Measurements from ENCODE around the gene TREX2.

The TREX2 gene

DNA sequence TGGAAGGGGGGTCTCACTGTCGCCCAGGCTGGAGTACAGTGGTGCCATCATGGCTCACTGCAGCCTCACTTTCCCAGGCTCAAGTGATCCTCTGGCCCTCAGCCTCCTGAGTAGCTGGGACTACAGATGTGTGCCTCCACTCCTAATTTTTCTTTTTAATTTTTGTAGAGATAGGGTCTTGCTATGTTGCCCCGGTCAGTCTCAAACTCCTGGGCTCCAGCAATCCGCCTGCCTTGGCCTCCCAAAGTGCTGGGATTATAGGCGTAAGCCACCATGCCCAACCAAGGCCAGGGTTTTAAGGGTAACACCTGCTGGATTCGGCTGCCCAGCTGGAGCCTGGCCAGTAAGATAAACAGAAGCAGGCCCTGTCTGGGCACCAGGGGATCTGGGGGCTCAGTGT is 3.4 kb downstream of the TREX2 start:
- no peak for TF ChIP-seq FOXP2 (optimal IDR thresholded peaks at IDR 0.05; ENCODE audit: control extremely low read depth, extremely low read length, insufficient read depth)
- TF ChIP-seq POLR2AphosphoS5 (IDR thresholded peaks at IDR 0.05; ENCODE audit: borderline replicate concordance, low read depth, low read length), result no peak
- no peak for TF ChIP-seq EZH2 (IDR thresholded peaks at IDR 0.05)

DNA sequence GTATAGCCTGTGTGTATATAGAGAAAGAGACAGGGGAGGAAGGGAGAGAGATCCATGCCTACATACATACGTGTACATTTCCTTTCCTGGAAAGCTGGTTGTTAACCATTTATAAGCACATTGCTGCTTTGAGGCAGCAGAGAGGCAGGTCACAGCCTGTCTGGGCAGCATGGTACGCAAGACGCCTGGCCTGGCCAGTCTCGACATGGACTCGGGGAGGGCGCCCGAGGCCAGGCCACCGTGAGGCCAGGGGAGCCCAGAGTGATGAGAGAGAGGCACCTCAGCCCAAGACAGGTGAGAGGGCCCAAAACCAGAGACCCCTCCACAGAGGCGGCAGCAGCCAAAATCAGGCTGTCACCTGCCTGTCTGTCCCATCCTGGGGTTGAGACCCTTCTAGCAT is 3.9 kb downstream of the TREX2 start:
- TF ChIP-seq FOXP2 (optimal IDR thresholded peaks at IDR 0.05; ENCODE audit: control extremely low read depth, extremely low read length, insufficient read depth), result no peak
- no peak for TF ChIP-seq POLR2AphosphoS5 (IDR thresholded peaks at IDR 0.05; ENCODE audit: borderline replicate concordance, low read depth, low read length)
- TF ChIP-seq EZH2 (IDR thresholded peaks at IDR 0.05), result no peak
- Histone ChIP-seq H3K9ac (ENCODE audit: insufficient read length) (no peak overlapping the region), H3K36me3 (ENCODE audit: insufficient read depth, low read length) (no peaks in the 10 kb centered on the region), H3K27ac (no peak overlapping the region), H3K9me3 (ENCODE audit: low read depth, low read length) (no peaks in the 10 kb centered on the region), H3K4me3 (no peak overlapping the region)
- no peak for DNase-seq (ENCODE audit: low read depth, low spot score)

More for the DNA sequence above, 3.4 kb downstream of the TREX2 start:
- no peaks in the 10 kb centered on the region for H3K36me3 ChIP-seq (ENCODE audit: insufficient read depth, low read length)
- H3K4me3 ChIP-seq, result no peak overlapping the region
- H3K27ac ChIP-seq, result no peak overlapping the region
- no peaks in the 10 kb centered on the region for H3K9me3 ChIP-seq (ENCODE audit: low read depth, low read length)
- H3K9ac ChIP-seq (ENCODE audit: insufficient read length), result no peak overlapping the region
- no peak for DNase-seq (ENCODE audit: low read depth, low spot score)

DNA sequence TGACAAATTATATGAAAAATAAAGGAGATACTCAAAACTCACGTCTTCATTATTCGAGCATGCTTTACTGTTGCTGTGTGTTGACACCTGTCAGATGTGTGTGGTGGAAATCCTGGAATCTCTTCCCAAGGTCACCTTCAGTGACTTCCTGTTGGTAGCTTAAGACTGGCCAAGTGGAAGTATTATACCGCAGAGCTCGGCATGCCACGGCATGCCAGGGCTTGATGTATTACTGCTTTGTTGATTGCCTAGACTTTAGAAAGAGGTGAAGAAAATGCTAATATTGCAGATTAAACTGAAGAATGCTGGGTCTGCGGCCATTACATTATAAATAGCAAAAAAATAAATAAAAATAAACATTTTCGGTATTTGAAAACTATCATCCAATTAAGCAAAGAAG is 4.6 kb downstream of the TREX2 start:
- Histone ChIP-seq H3K36me3 (ENCODE audit: insufficient read depth, low read length) (no peaks in the 10 kb centered on the region), H3K9ac (ENCODE audit: insufficient read length) (no peak overlapping the region), H3K27ac (no peak overlapping the region), H3K4me3 (no peak overlapping the region), H3K9me3 (ENCODE audit: low read depth, low read length) (no peaks in the 10 kb centered on the region)
- TF ChIP-seq FOXP2 (optimal IDR thresholded peaks at IDR 0.05; ENCODE audit: control extremely low read depth, extremely low read length, insufficient read depth) (no peak), EZH2 (IDR thresholded peaks at IDR 0.05) (no peak), POLR2AphosphoS5 (IDR thresholded peaks at IDR 0.05; ENCODE audit: borderline replicate concordance, low read depth, low read length) (no peak)
- DNase-seq (ENCODE audit: low read depth, low spot score), result no peak

DNA sequence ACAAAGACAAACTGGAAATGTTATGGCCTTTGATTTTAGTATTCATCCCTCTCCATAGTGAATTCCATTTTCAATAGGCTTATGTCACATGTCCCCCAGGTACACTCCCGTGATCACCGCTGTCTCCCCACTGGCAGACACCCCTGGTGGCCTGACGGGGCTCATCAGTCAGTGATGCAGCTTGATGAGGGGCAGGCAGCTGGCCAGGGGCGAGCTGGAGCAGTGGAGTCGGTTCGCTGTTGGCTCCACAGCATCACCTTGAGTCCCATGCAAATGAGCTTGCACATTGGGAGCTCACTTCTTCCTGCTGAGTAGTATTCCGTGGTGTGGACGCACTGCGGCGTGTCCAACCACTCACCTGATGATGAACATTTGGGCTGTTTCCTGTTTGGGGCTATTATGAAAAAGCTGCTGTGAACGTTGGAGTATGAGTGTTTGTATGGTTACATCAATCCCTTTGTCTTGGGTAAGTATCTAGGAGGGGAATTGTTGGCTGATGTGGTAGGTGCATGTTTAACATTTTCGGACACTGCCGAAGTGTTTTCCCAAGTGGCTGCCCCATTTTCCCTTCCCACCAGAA is 5.2 kb downstream of the TREX2 start:
- H3K4me3 ChIP-seq, result no peak overlapping the region
- no peak for DNase-seq (ENCODE audit: low read depth, low spot score)
- H3K36me3 ChIP-seq (ENCODE audit: insufficient read depth, low read length), result no peaks in the 10 kb centered on the region
- no peaks in the 10 kb centered on the region for H3K9me3 ChIP-seq (ENCODE audit: low read depth, low read length)
- no peak for TF ChIP-seq FOXP2 (optimal IDR thresholded peaks at IDR 0.05; ENCODE audit: control extremely low read depth, extremely low read length, insufficient read depth)
- no peak for TF ChIP-seq EZH2 (IDR thresholded peaks at IDR 0.05)
- TF ChIP-seq POLR2AphosphoS5 (IDR thresholded peaks at IDR 0.05; ENCODE audit: borderline replicate concordance, low read depth, low read length), result no peak
- no peak overlapping the region for H3K27ac ChIP-seq
- no peak overlapping the region for H3K9ac ChIP-seq (ENCODE audit: insufficient read length)

DNA sequence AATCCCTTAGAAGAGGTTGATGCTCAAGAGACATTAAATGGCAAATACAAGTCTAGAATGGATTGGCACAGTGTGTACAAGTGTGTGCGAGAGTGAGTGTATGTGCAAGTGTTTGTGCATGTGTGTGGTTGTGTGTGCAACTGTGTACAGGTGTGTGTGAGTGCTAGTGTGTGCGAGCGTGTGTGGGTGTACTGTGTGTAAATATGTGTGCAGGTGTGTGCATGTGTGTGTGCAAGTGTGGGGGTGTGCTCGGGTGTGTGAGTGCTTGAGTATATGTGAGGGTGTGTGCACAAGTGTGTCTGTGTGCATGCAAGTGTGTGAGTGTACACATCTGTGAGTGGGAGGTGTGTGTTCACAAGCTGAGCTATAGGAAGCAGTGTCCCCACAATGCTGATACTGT is 5.9 kb downstream of the TREX2 start:
- DNase-seq (ENCODE audit: low read depth, low spot score), result no peak
- H3K36me3 ChIP-seq (ENCODE audit: insufficient read depth, low read length), result no peaks in the 10 kb centered on the region
- H3K9ac ChIP-seq (ENCODE audit: insufficient read length), result no peak overlapping the region
- H3K4me3 ChIP-seq, result no peak overlapping the region
- H3K27ac ChIP-seq, result no peak overlapping the region
- H3K9me3 ChIP-seq (ENCODE audit: low read depth, low read length), result no peaks in the 10 kb centered on the region
- TF ChIP-seq FOXP2 (optimal IDR thresholded peaks at IDR 0.05; ENCODE audit: control extremely low read depth, extremely low read length, insufficient read depth), result no peak
- no peak for TF ChIP-seq EZH2 (IDR thresholded peaks at IDR 0.05)
- TF ChIP-seq POLR2AphosphoS5 (IDR thresholded peaks at IDR 0.05; ENCODE audit: borderline replicate concordance, low read depth, low read length), result no peak

GRCh38 chrX:153438532-153438931 is 7.3 kb downstream of the TREX2 start:
- no peak for TF ChIP-seq POLR2AphosphoS5 (IDR thresholded peaks at IDR 0.05; ENCODE audit: borderline replicate concordance, low read depth, low read length)
- TF ChIP-seq EZH2 (IDR thresholded peaks at IDR 0.05), result no peak
- no peak for TF ChIP-seq FOXP2 (optimal IDR thresholded peaks at IDR 0.05; ENCODE audit: control extremely low read depth, extremely low read length, insufficient read depth)
- Histone ChIP-seq H3K4me3 (no peak overlapping the region), H3K9me3 (ENCODE audit: low read depth, low read length) (no peaks in the 10 kb centered on the region), H3K36me3 (ENCODE audit: insufficient read depth, low read length) (no peaks in the 10 kb centered on the region), H3K27ac (no peak overlapping the region), H3K9ac (ENCODE audit: insufficient read length) (no peak overlapping the region)
- no peak for DNase-seq (ENCODE audit: low read depth, low spot score)

DNA sequence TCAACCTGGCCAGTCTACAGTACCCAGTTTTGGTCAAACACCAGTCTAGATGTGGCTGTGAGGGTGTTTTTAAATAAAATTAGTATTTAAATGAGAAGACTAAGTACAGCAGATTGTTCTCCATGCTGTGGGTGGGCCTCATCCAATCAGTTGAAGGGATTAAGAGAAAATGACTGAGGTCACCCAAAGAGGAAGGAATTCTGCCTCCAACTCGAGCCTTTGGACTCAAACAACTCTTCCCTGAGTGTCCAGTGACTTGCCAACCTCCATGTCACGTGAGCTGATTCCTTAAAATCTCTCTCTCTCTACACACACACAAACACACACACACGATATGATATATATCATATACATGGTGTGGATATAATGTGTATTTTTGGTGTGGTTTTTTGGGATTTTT is 10.0 kb downstream of the TREX2 start:
- no peak overlapping the region for H3K4me3 ChIP-seq
- no peak for TF ChIP-seq EZH2 (IDR thresholded peaks at IDR 0.05)
- no peak for TF ChIP-seq FOXP2 (optimal IDR thresholded peaks at IDR 0.05; ENCODE audit: control extremely low read depth, extremely low read length, insufficient read depth)
- TF ChIP-seq POLR2AphosphoS5 (IDR thresholded peaks at IDR 0.05; ENCODE audit: borderline replicate concordance, low read depth, low read length), result no peak
- no peak for DNase-seq (ENCODE audit: low read depth, low spot score)

DNA sequence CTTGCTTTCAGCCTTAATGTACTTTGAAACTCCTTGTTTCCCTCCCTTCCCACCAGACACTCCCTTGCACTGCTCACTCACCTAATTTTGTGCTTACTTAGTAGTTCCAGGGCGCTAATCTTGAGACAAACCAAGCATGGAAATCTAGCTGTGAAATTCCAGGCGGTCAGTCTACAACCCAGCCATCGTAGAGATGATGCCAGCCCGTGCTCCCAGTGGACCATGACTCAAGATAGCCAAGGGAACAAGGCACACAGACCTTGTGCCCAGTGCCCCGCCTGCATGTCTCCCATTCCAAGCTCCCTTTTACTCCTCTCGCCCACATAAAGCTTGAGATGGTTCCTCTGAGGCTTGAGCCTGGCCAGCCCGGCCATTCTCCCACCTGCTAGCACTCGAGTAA is 11.1 kb downstream of the TREX2 start:
- no peak for TF ChIP-seq FOXP2 (optimal IDR thresholded peaks at IDR 0.05; ENCODE audit: control extremely low read depth, extremely low read length, insufficient read depth)
- Histone ChIP-seq H3K4me3 (no peak overlapping the region), H3K36me3 (ENCODE audit: insufficient read depth, low read length) (no peaks in the 10 kb centered on the region), H3K9me3 (ENCODE audit: low read depth, low read length) (no peaks in the 10 kb centered on the region), H3K27ac (no peak overlapping the region), H3K9ac (ENCODE audit: insufficient read length) (no peak overlapping the region)
- DNase-seq (ENCODE audit: low read depth, low spot score), result no peak

More for the DNA sequence above, 10.0 kb downstream of the TREX2 start:
- no peaks in the 10 kb centered on the region for H3K36me3 ChIP-seq (ENCODE audit: insufficient read depth, low read length)
- no peak overlapping the region for H3K27ac ChIP-seq
- H3K9ac ChIP-seq (ENCODE audit: insufficient read length), result no peak overlapping the region
- no peaks in the 10 kb centered on the region for H3K9me3 ChIP-seq (ENCODE audit: low read depth, low read length)

GRCh38 chrX:153433781-153434285 is 12.0 kb downstream of the TREX2 start:
- no peak overlapping the region for H3K27ac ChIP-seq
- DNase-seq (ENCODE audit: low read depth, low spot score), result no peak
- no peak for TF ChIP-seq FOXP2 (optimal IDR thresholded peaks at IDR 0.05; ENCODE audit: control extremely low read depth, extremely low read length, insufficient read depth)
- no peak for TF ChIP-seq POLR2AphosphoS5 (IDR thresholded peaks at IDR 0.05; ENCODE audit: borderline replicate concordance, low read depth, low read length)
- no peak for TF ChIP-seq EZH2 (IDR thresholded peaks at IDR 0.05)
- H3K9ac ChIP-seq (ENCODE audit: insufficient read length), result no peak overlapping the region
- no peaks in the 10 kb centered on the region for H3K36me3 ChIP-seq (ENCODE audit: insufficient read depth, low read length)
- H3K4me3 ChIP-seq, result no peak overlapping the region
- H3K9me3 ChIP-seq (ENCODE audit: low read depth, low read length), result no peaks in the 10 kb centered on the region
